Spleen (tissue), 11 donors: ENCODE measurements around the gene TMEM115. TPM values are rescaled to one million over a fixed set of nuclear protein-coding genes. Genes with fewer than 3 reads are reported as not detected.

ENCODE experiments used
- DNase-seq: peaks from one replicate; pipeline ENCODE4 v3.0.0-alpha.2; 2020
- H3K27ac ChIP-seq, 8 donors: fragments of 200-600 bp; sonication (generic) in 7 of 8; 1 replicate in 4 of 8; 2 replicates in 4 of 8; pipeline versions ENCODE4 v1.5.0 to v1.8.0; 2016 to 2021; ENCODE audit warnings: inconsistent platforms in 4 of 8, mild to moderate bottlenecking in 4 of 8, moderate library complexity in 1 of 8
- H3K27me3 ChIP-seq, 7 donors: fragments of 200-600 bp; sonication (generic) in 6 of 7; replicated peaks in 1 of 7; 1 replicate in 4 of 7; 2 replicates in 3 of 7; pipeline versions ENCODE4 v1.5.0 to v1.8.0; 2016 to 2021; ENCODE audit warnings: inconsistent platforms in 3 of 7, mild to moderate bottlenecking in 1 of 7
- H3K36me3 ChIP-seq, 6 donors: fragments of 200-600 bp; sonication (generic) in 5 of 6; 1 replicate in 4 of 6; 2 replicates in 2 of 6; pipeline versions ENCODE4 v1.5.0 to v1.8.0; 2016 to 2021; ENCODE audit warnings: inconsistent platforms in 2 of 6
- H3K4me1 ChIP-seq, 6 donors: fragments of 200-600 bp; sonication (generic) in 5 of 6; 1 replicate in 3 of 6; 2 replicates in 3 of 6; pipeline versions ENCODE4 v1.5.0 to v1.8.0; 2016 to 2021; ENCODE audit warnings: inconsistent platforms in 3 of 6
- H3K4me3 ChIP-seq, 8 donors: fragments of 200-600 bp; sonication (generic) in 7 of 8; 1 replicate in 4 of 8; 2 replicates in 4 of 8; pipeline versions ENCODE4 v1.5.0 to v1.8.0; 2016 to 2021; ENCODE audit warnings: inconsistent platforms in 4 of 8, mild to moderate bottlenecking in 4 of 8, moderate library complexity in 2 of 8
- H3K9me3 ChIP-seq, 8 donors: fragments of 200-600 bp; sonication (generic) in 7 of 8; 1 replicate in 4 of 8; 2 replicates in 4 of 8; pipeline versions ENCODE4 v1.5.0 to v1.8.0; 2016 to 2021; ENCODE audit warnings: inconsistent platforms in 4 of 8
- CTCF ChIP-seq, 11 experiments: fragments of 200-600 bp in 7 of 11; fragments of 450-650 bp in 4 of 11; sonication (generic) in 4 of 11; IDR thresholded peaks in 8 of 11; conservative IDR thresholded peaks in 3 of 11; 1 replicate in 7 of 11; 2 replicates in 4 of 11; pipeline versions ENCODE4 v1.4.0 to v1.8.0; 2016 to 2021; ENCODE audit warnings: antibody characterized with exemption in 11 of 11, inconsistent platforms in 4 of 11, mild to moderate bottlenecking in 1 of 11
- POLR2A ChIP-seq, 3 donors: fragments of 450-650 bp; IDR thresholded peaks; one replicate each; pipeline ENCODE4 v1.5.1; 2017; ENCODE audit warnings: antibody characterized with exemption in 3 of 3, mild to moderate bottlenecking in 1 of 3
- POLR2AphosphoS5 ChIP-seq, 3 donors: sonication (generic); formaldehyde crosslinking; IDR thresholded peaks; one replicate each; pipeline ENCODE4 v1.5.1; 2017; ENCODE audit warnings: antibody characterized with exemption in 3 of 3
- WGBS, 5 donors: extraction: QIAGEN DNeasy Blood & Tissue Kit in 3 of 5; methylation state at CpG; one replicate each; pipeline versions ENCODE4 v1.1.5 to v1.1.7; 2013 to 2018; 5-methylcytosine and 5-hydroxymethylcytosine counted together
- intact Hi-C: fragments of 100-400 bp; cut with DNase I; formaldehyde crosslinking; loops from one replicate; pipeline ENCODE4 v1.15.0; 2023; ENCODE audit warnings: low total_unique reads
- polyA plus RNA-seq, 3 donors: library from polyadenylated mRNA; stranded (reverse); fragments of 200-250 nt; gene quantifications; one replicate each; pipeline ENCODE4 v1.2.1, GENCODE V29; 2013
- total RNA-seq, 7 donors: library from RNA; depleted of rRNA in 3 of 7; stranded (reverse); fragments of >200 nt in 3 of 7; fragmentation: NEBNext Ultra II Directional in 4 of 7; extraction: Animal tissue kit (Norgen Biotek cat#: 25700) in 4 of 7; gene quantifications; one replicate each; pipeline versions ENCODE4 v1.1.0 to v1.2.1, GENCODE V29; 2016 to 2021
- donor health status: healthy with polysubstance abuse.
- donor health status: DM: no; HTN: no; CAD: no; lungs with moderate emphysema.
- donor health status: DM: no; HTN: no; CAD: no.
- donor health status: Bipolar disorder and iron deficiency.
- donor health status: healthy.
- donor health status: DM: no; HTN: no; CAD: no.
- donor health status: DM: yes; HTN: yes; CAD: no.

The TMEM115 gene
- total and polyA plus RNA-seq, 10 donors: 14.0 to 49.2 (median 28.9) TPM

GRCh38 chr3:50353245-50354004 is 5.9 kb downstream of the TMEM115 start:
- no peaks in the 10 kb centered on the region for H3K9me3 ChIP-seq
- H3K27ac ChIP-seq: peak overlapping the region in 2 of 8 donors; percentile 2 to 33
- DNase-seq: no peak
- TF ChIP-seq POLR2A (IDR thresholded peaks at IDR 0.05) (no peak), POLR2AphosphoS5 (IDR thresholded peaks at IDR 0.05) (peak; percentile 42 to 79 (median 58)), CTCF (IDR thresholded peaks at IDR 0.05 in 8 of 11, conservative IDR thresholded peaks at IDR 0.05 in 3 of 11) (no peak)
- intact Hi-C loops: no loop called here
- H3K4me1 ChIP-seq: peaks cover 36 to 98% (median 80%) of the 10 kb centered on the region in 6 donors
- peaks cover 0 to 81% (median 44%) of the 10 kb centered on the region in 6 donors for H3K36me3 ChIP-seq
- no peaks in the 10 kb centered on the region for H3K27me3 ChIP-seq
- no peak overlapping the region for H3K4me3 ChIP-seq
- WGBS, 5 donors: 81 to 92% (median 84%) methylated on average over 8 to 12 of the region's 12 CpGs

- H3K9me3 ChIP-seq: no peaks in the 10 kb centered on the region
- no peak overlapping the region for H3K4me3 ChIP-seq
- WGBS, 5 donors: 36 to 57% (median 43%) methylated on average over 2 of the region's 2 CpGs
- no peak for DNase-seq
- H3K27ac ChIP-seq: peak overlapping the region in 1 of 8 donors; percentile 33
- peaks cover 0 to 81% (median 50%) of the 10 kb centered on the region in 6 donors for H3K36me3 ChIP-seq
- TF ChIP-seq CTCF (IDR thresholded peaks at IDR 0.05 in 8 of 11, conservative IDR thresholded peaks at IDR 0.05 in 3 of 11): no peak
- no peak for TF ChIP-seq POLR2AphosphoS5 (IDR thresholded peaks at IDR 0.05)
- TF ChIP-seq POLR2A (IDR thresholded peaks at IDR 0.05): no peak
- H3K4me1 ChIP-seq: peaks cover 30 to 98% (median 77%) of the 10 kb centered on the region in 6 donors
- intact Hi-C loops: no loop called here
- no peaks in the 10 kb centered on the region for H3K27me3 ChIP-seq
These were observed 6.5 kb downstream of the TMEM115 start for GRCh38 chr3:50352781-50353180.

GRCh38 chr3:50351323-50351697 is 8.0 kb downstream of the TMEM115 start:
- Histone ChIP-seq H3K27ac (peak overlapping the region; percentile 92 to 100 (median 94)), H3K36me3 (peaks cover 0 to 72% (median 49%) of the 10 kb centered on the region in 6 donors), H3K9me3 (no peaks in the 10 kb centered on the region), H3K4me3 (peak overlapping the region; percentile 52 to 93 (median 63)), H3K27me3 (no peaks in the 10 kb centered on the region), H3K4me1 (peaks cover 15 to 98% (median 75%) of the 10 kb centered on the region in 6 donors)
- TF ChIP-seq POLR2AphosphoS5 (IDR thresholded peaks at IDR 0.05) (no peak), CTCF (IDR thresholded peaks at IDR 0.05 in 8 of 11, conservative IDR thresholded peaks at IDR 0.05 in 3 of 11) (no peak), POLR2A (IDR thresholded peaks at IDR 0.05) (no peak)
- intact Hi-C loops: no loop called here
- DNase-seq: no peak
- WGBS, 5 donors: 58 to 76% (median 64%) methylated on average over 11 of the region's 11 CpGs
